Caco-2 (cell line): ENCODE data around the gene SLC29A3. TPM values are rescaled to one million over a fixed set of nuclear protein-coding genes. Genes with fewer than 3 reads are reported as not detected.

Experiments used
- BruUV-seq: library from RNA; stranded (reverse); fragments of 400-500 nt; replicated peaks from 2 replicates; lab custom pipeline; 2021; lab: Mats Ljungman, UMichigan
- CTCF ChIA-PET: fragments of 300-600 bp; sonication (Branson Sonifier 250); formaldehyde crosslinking; loops from one replicate; lab custom pipeline; 2022; ENCODE audit warnings: antibody characterized with exemption; lab: Charles Lee
- POLR2A ChIA-PET: fragments of 300-600 bp; sonication (Branson Sonifier 250); formaldehyde crosslinking; loops from one replicate; lab custom pipeline; 2022; ENCODE audit warnings: antibody characterized with exemption; lab: Charles Lee
- DNase-seq, 2 experiments: peaks; one replicate each; pipeline versions ENCODE4 v3.0.0 to v3.0.0-alpha.2; 2020 to 2022
- H3K27me3 ChIP-seq: replicated peaks from 2 replicates; pipeline ENCODE4 v1.6.0; 2011; ENCODE audit warnings: low read length; ENCODE audit not compliant: control insufficient read depth, insufficient read depth
- H3K36me3 ChIP-seq: 2 replicates; pipeline ENCODE4 v1.5.1; 2011; ENCODE audit warnings: low read length; ENCODE audit not compliant: control insufficient read depth, insufficient read depth
- H3K4me1 ChIP-seq: fragments of 250-450 bp; sonication (Bioruptor Pico); 2 replicates; pipeline ENCODE4 v1.5.1; 2020; ENCODE audit warnings: mild to moderate bottlenecking
- H3K4me3 ChIP-seq: 2 replicates; pipeline ENCODE4 v1.5.1; 2011; ENCODE audit warnings: low read depth, mild to moderate bottlenecking, control low read depth, low read length
- H3K9me3 ChIP-seq: fragments of 250-450 bp; sonication (Bioruptor Pico); 2 replicates; pipeline ENCODE4 v1.5.1; 2020; ENCODE audit warnings: mild to moderate bottlenecking, moderate library complexity
- H3K27ac Mint-ChIP-seq: one replicate; pipeline ENCODE4 v1.8.0; 2022; ENCODE audit warnings: mixed read lengths; ENCODE audit not compliant: unreplicated experiment
- H3K27me3 Mint-ChIP-seq: one replicate; pipeline ENCODE4 v1.8.0; 2022; ENCODE audit warnings: mixed read lengths; ENCODE audit not compliant: insufficient read depth, unreplicated experiment
- H3K36me3 Mint-ChIP-seq: one replicate; pipeline ENCODE4 v1.8.0; 2022; ENCODE audit warnings: mild to moderate bottlenecking, mixed read lengths; ENCODE audit not compliant: insufficient read depth, unreplicated experiment
- H3K4me1 Mint-ChIP-seq: one replicate; pipeline ENCODE4 v1.8.0; 2022; ENCODE audit warnings: low read depth, mixed read lengths; ENCODE audit not compliant: unreplicated experiment
- H3K4me3 Mint-ChIP-seq: one replicate; pipeline ENCODE4 v1.8.0; 2022; ENCODE audit warnings: mild to moderate bottlenecking, moderate library complexity, mixed read lengths; ENCODE audit not compliant: unreplicated experiment
- H3K9me3 Mint-ChIP-seq: one replicate; pipeline ENCODE4 v1.8.0; 2022; ENCODE audit warnings: mixed read lengths; ENCODE audit not compliant: unreplicated experiment
- CTCF ChIP-seq, 2 experiments: fragments of 200-600 bp in 1 of 2; IDR thresholded peaks; 1 replicate in 1 of 2; 2 replicates in 1 of 2; pipeline versions ENCODE4 v1.5.1 to v1.8.0; 2011 to 2022; ENCODE audit warnings: antibody characterized with exemption in 1 of 2, control low read depth in 1 of 2, inconsistent platforms in 1 of 2, low read depth in 1 of 2, low read length in 1 of 2, mild to moderate bottlenecking in 1 of 2, moderate library complexity in 1 of 2; ENCODE audit not compliant: insufficient read depth in 1 of 2, severe bottlenecking in 1 of 2, unreplicated experiment in 1 of 2
- intact Hi-C: fragments of 100-400 bp; cut with micrococcal nuclease; formaldehyde crosslinking; loops from one replicate; pipeline ENCODE4 v1.10.0; 2022; ENCODE audit not compliant: unreplicated experiment
- total RNA-seq: library from RNA; stranded (reverse); gene quantifications from 2 replicates; pipeline ENCODE4 v1.2.3, GENCODE V29; 2022

Gene SLC29A3
- total RNA-seq, 1 experiment from 2014 or later: 20.7 TPM

GRCh38 chr10:71302451-71302850, 16.6 kb upstream of the SLC29A3 start:
- no peaks in the 10 kb centered on the region for H3K27me3 ChIP-seq
- CTCF ChIA-PET: interaction anchor here (0.8 to 1.4 kb wide), 3 partner anchors 12 to 80 kb away, joined by 3 to 4 read pairs (median 3); no protein-coding TSS in a partner anchor
- no TSS peak for BruUV-seq
- no peak overlapping the region for H3K4me3 ChIP-seq
- DNase-seq: no peak
- H3K27ac Mint-ChIP-seq: no peak overlapping the region
- H3K36me3 ChIP-seq: no peaks in the 10 kb centered on the region
- intact Hi-C loops: no loop called here
- TF ChIP-seq CTCF (IDR thresholded peaks at IDR 0.05; ENCODE audit: insufficient read depth in 1 of 2, low read depth in 1 of 2, low read length in 1 of 2, severe bottlenecking in 1 of 2, unreplicated experiment in 1 of 2): no peak
- no peaks in the 10 kb centered on the region for H3K27me3 Mint-ChIP-seq
- H3K9me3 ChIP-seq: no peaks in the 10 kb centered on the region
- POLR2A ChIA-PET: no interaction called here
- H3K4me1 Mint-ChIP-seq: no peaks in the 10 kb centered on the region
- peaks cover 6% of the 10 kb centered on the region for H3K36me3 Mint-ChIP-seq
- H3K9me3 Mint-ChIP-seq: no peaks in the 10 kb centered on the region
- H3K4me1 ChIP-seq: no peaks in the 10 kb centered on the region
- no peak overlapping the region for H3K4me3 Mint-ChIP-seq

GRCh38 chr10:71302874-71303568, 16.0 kb upstream of the SLC29A3 start:
- POLR2A ChIA-PET: no interaction called here
- no peaks in the 10 kb centered on the region for H3K27me3 Mint-ChIP-seq
- no peaks in the 10 kb centered on the region for H3K9me3 ChIP-seq
- H3K36me3 ChIP-seq: no peaks in the 10 kb centered on the region
- H3K36me3 Mint-ChIP-seq: peaks cover 6% of the 10 kb centered on the region
- intact Hi-C loops: no loop called here
- no peaks in the 10 kb centered on the region for H3K9me3 Mint-ChIP-seq
- no peaks in the 10 kb centered on the region for H3K4me1 ChIP-seq
- H3K4me3 Mint-ChIP-seq: no peak overlapping the region
- peak in 1 of 2 experiments; percentile 74 for DNase-seq
- no peaks in the 10 kb centered on the region for H3K4me1 Mint-ChIP-seq
- TF ChIP-seq CTCF (IDR thresholded peaks at IDR 0.05; ENCODE audit: insufficient read depth in 1 of 2, low read depth in 1 of 2, low read length in 1 of 2, severe bottlenecking in 1 of 2, unreplicated experiment in 1 of 2): peak; percentile 69 to 75
- H3K27me3 ChIP-seq: no peaks in the 10 kb centered on the region
- no peak overlapping the region for H3K27ac Mint-ChIP-seq
- BruUV-seq: no TSS peak
- CTCF ChIA-PET: interaction anchor here (1.1 to 1.4 kb wide), 2 partner anchors 13 to 79 kb away, joined by 3 to 4 read pairs; no protein-coding TSS in a partner anchor
- no peak overlapping the region for H3K4me3 ChIP-seq

GRCh38 chr10:71303569-71303907, 15.5 kb upstream of the SLC29A3 start:
- intact Hi-C loops: no loop called here
- no TSS peak for BruUV-seq
- no peak for DNase-seq
- H3K27me3 ChIP-seq: no peaks in the 10 kb centered on the region
- H3K9me3 ChIP-seq: no peaks in the 10 kb centered on the region
- Mint-ChIP-seq H3K4me1 (no peaks in the 10 kb centered on the region), H3K9me3 (no peaks in the 10 kb centered on the region), H3K27ac (no peak overlapping the region), H3K27me3 (no peaks in the 10 kb centered on the region), H3K4me3 (no peak overlapping the region), H3K36me3 (peaks cover 6% of the 10 kb centered on the region)
- no peak for TF ChIP-seq CTCF (IDR thresholded peaks at IDR 0.05; ENCODE audit: insufficient read depth in 1 of 2, low read depth in 1 of 2, low read length in 1 of 2, severe bottlenecking in 1 of 2, unreplicated experiment in 1 of 2)
- CTCF ChIA-PET: no interaction called here
- POLR2A ChIA-PET: no interaction called here
- H3K4me3 ChIP-seq: no peak overlapping the region
- H3K36me3 ChIP-seq: no peaks in the 10 kb centered on the region
- H3K4me1 ChIP-seq: no peaks in the 10 kb centered on the region
